Panc1 (cell line): ENCODE results near the gene DOCK4. TPM values are rescaled to one million over a fixed set of nuclear protein-coding genes. Genes with fewer than 3 reads are reported as not detected.

Experiments used
- ATAC-seq: fragments of 200-7000 bp; cut with Tn5 transposase; 2 replicates; pipeline ENCODE4 v1.9.1; 2020; ENCODE audit warnings: mild to moderate bottlenecking, moderate library complexity
- BruUV-seq: library from RNA; stranded (reverse); fragments of 400-500 nt; replicated peaks from 2 replicates; lab custom pipeline; 2021; lab: Mats Ljungman, UMichigan
- CTCF ChIA-PET: fragments of 300-600 bp; sonication (Branson Sonifier 250); formaldehyde crosslinking; loops from one replicate; lab custom pipeline; 2022; ENCODE audit warnings: antibody characterized with exemption; lab: Charles Lee
- POLR2A ChIA-PET: fragments of 300-600 bp; sonication (Branson Sonifier 250); formaldehyde crosslinking; loops from one replicate; lab custom pipeline; 2022; ENCODE audit warnings: antibody characterized with exemption; lab: Charles Lee
- DNase-seq: peaks from one replicate; pipeline ENCODE4 v3.0.0-alpha.2; 2010; ENCODE audit warnings: low read depth, low spot score
- H3K27ac ChIP-seq: 2 replicates; pipeline ENCODE4 v1.5.1; 2011; ENCODE audit warnings: mild to moderate bottlenecking, low read length, inconsistent platforms
- H3K27me3 ChIP-seq: fragments of 200-500 bp; sonication (Bioruptor generic); 2 replicates; pipeline ENCODE4 v1.6.0; 2014; ENCODE audit warnings: low read length, inconsistent platforms; ENCODE audit not compliant: control insufficient read depth, insufficient read depth
- H3K36me3 ChIP-seq: fragments of 200-500 bp; sonication (Bioruptor generic); 2 replicates; pipeline ENCODE4 v1.5.1; 2014; ENCODE audit warnings: inconsistent platforms, mild to moderate bottlenecking, low read length, moderate library complexity; ENCODE audit not compliant: control insufficient read depth, insufficient read depth
- H3K4me1 ChIP-seq: 2 replicates; pipeline ENCODE4 v1.5.1; 2011; ENCODE audit warnings: inconsistent platforms, mild to moderate bottlenecking, low read length, moderate library complexity; ENCODE audit not compliant: control insufficient read depth, insufficient read depth
- H3K4me3 ChIP-seq, 2 experiments: 2 replicates each; pipeline ENCODE4 v1.5.1; 2011 to 2012; ENCODE audit warnings: low read depth in 2 of 2, low read length in 2 of 2, mild to moderate bottlenecking in 2 of 2, inconsistent platforms in 1 of 2, moderate library complexity in 1 of 2
- H3K9me3 ChIP-seq: fragments of 200-500 bp; sonication (Bioruptor generic); 2 replicates; pipeline ENCODE4 v1.5.1; 2014; ENCODE audit warnings: low read depth, mild to moderate bottlenecking, inconsistent platforms, low read length, moderate library complexity; ENCODE audit not compliant: control insufficient read depth, insufficient read depth
- CTCF ChIP-seq: fragments of 450-650 bp; IDR thresholded peaks from 2 replicates; pipeline ENCODE4 v1.5.1; 2017; ENCODE audit warnings: mild to moderate bottlenecking
- POLR2AphosphoS5 ChIP-seq: IDR thresholded peaks from 2 replicates; pipeline ENCODE4 v1.6.1; 2012; ENCODE audit warnings: mild to moderate bottlenecking, low read depth, low read length, moderate library complexity
- REST ChIP-seq, 2 experiments: IDR thresholded peaks; 2 replicates each; pipeline ENCODE4 v1.6.1; 2011 to 2012; ENCODE audit warnings: low read depth in 2 of 2, control low read depth in 1 of 2, low read length in 1 of 2, mild to moderate bottlenecking in 1 of 2, moderate library complexity in 1 of 2; ENCODE audit not compliant: insufficient read depth in 1 of 2
- SIN3A ChIP-seq: IDR thresholded peaks from 2 replicates; pipeline ENCODE4 v1.6.1; 2012; ENCODE audit warnings: low read depth, mild to moderate bottlenecking, low read length, moderate library complexity, borderline replicate concordance; ENCODE audit not compliant: insufficient read depth
- TCF7L2 ChIP-seq: IDR thresholded peaks from 2 replicates; pipeline ENCODE4 v1.6.1; 2011; ENCODE audit warnings: mild to moderate bottlenecking, low read depth, low read length, inconsistent platforms
- in situ Hi-C: cut with HindIII; loops from 2 replicates; pipeline ENCODE4 v1.10.0; 2016; ENCODE audit warnings: low sequenced_read_pairs, low pct_unique_long_range_greater_than_20kb
- intact Hi-C: fragments of 100-400 bp; cut with micrococcal nuclease; formaldehyde crosslinking; loops from one replicate; pipeline ENCODE4 v1.10.0; 2022; ENCODE audit not compliant: unreplicated experiment
- total RNA-seq: library from RNA; stranded (reverse); gene quantifications from one replicate; pipeline ENCODE4 v1.2.1, GENCODE V29; 2021; ENCODE audit not compliant: unreplicated experiment

The DOCK4 gene
- total RNA-seq, 1 experiment from 2014 or later, result 10.8 TPM

- BruUV-seq, result no TSS peak
- no peaks in the 10 kb centered on the region for H3K9me3 ChIP-seq
- no peak overlapping the region for H3K27ac ChIP-seq
- DNase-seq, result no peak
- ChIA-PET CTCF (no interaction called here), POLR2A (interaction anchor here (0.6 kb wide), 2 partner anchors 31 to 266 kb away, joined by 3 to 7 read pairs; no protein-coding TSS in a partner anchor)
- H3K4me3 ChIP-seq, result no peak overlapping the region
- H3K4me1 ChIP-seq, result peaks cover 2% of the 10 kb centered on the region; the same call in 1 of the 2 replicates
- H3K36me3 ChIP-seq, result no peaks in the 10 kb centered on the region
- no peak for ATAC-seq
- intact Hi-C loops (no loop called here), in situ Hi-C loops (no loop called here)
- TF ChIP-seq CTCF, result no peak
- TF ChIP-seq SIN3A, result no peak
- TF ChIP-seq POLR2AphosphoS5, result no peak
- TF ChIP-seq REST (IDR thresholded peaks at IDR 0.05; ENCODE audit: insufficient read depth in 1 of 2, low read depth in 2 of 2, low read length in 1 of 2), result no peak
- no peak for TF ChIP-seq TCF7L2
- H3K27me3 ChIP-seq, result no peaks in the 10 kb centered on the region
Measured at GRCh38 chr7:112132051-112132694, 74.0 kb downstream of the DOCK4 start.

- Histone ChIP-seq H3K4me3 (no peak overlapping the region), H3K36me3 (no peaks in the 10 kb centered on the region), H3K9me3 (no peaks in the 10 kb centered on the region), H3K27me3 (no peaks in the 10 kb centered on the region), H3K4me1 (no peaks in the 10 kb centered on the region), H3K27ac (no peak overlapping the region)
- intact Hi-C loops (no loop called here), in situ Hi-C loops (no loop called here)
- ATAC-seq, result no peak
- BruUV-seq, result no TSS peak
- TF ChIP-seq TCF7L2 (no peak), CTCF (no peak), SIN3A (no peak), POLR2AphosphoS5 (no peak), REST (IDR thresholded peaks at IDR 0.05; ENCODE audit: insufficient read depth in 1 of 2, low read depth in 2 of 2, low read length in 1 of 2) (no peak)
- DNase-seq, result no peak
- CTCF ChIA-PET, result no interaction called here
- POLR2A ChIA-PET, result no interaction called here
Measured at GRCh38 chr7:112130729-112131410, 75.3 kb downstream of the DOCK4 start.
